ENCODE results near the gene SLC7A9.

DNA sequence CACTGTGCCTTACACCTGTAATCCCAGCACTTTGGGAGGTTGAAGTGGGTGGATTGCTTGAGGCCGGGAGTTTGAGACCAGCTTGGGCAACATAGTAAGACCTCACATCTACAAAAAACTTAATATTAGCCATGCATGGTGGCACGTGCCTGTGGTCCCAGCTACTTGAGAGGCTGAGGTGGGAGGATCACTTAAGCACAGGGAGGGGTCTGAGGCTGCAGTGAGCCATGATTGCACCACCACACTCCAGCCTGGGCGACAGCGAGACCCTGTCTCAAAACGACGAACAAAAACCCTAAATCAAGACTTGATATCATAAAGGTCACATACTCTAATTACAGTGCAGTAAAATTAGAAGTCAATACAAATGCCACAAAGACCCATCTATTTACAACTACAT, 17.4 kb downstream of the SLC7A9 start:
- TF ChIP-seq, protein P1, sequence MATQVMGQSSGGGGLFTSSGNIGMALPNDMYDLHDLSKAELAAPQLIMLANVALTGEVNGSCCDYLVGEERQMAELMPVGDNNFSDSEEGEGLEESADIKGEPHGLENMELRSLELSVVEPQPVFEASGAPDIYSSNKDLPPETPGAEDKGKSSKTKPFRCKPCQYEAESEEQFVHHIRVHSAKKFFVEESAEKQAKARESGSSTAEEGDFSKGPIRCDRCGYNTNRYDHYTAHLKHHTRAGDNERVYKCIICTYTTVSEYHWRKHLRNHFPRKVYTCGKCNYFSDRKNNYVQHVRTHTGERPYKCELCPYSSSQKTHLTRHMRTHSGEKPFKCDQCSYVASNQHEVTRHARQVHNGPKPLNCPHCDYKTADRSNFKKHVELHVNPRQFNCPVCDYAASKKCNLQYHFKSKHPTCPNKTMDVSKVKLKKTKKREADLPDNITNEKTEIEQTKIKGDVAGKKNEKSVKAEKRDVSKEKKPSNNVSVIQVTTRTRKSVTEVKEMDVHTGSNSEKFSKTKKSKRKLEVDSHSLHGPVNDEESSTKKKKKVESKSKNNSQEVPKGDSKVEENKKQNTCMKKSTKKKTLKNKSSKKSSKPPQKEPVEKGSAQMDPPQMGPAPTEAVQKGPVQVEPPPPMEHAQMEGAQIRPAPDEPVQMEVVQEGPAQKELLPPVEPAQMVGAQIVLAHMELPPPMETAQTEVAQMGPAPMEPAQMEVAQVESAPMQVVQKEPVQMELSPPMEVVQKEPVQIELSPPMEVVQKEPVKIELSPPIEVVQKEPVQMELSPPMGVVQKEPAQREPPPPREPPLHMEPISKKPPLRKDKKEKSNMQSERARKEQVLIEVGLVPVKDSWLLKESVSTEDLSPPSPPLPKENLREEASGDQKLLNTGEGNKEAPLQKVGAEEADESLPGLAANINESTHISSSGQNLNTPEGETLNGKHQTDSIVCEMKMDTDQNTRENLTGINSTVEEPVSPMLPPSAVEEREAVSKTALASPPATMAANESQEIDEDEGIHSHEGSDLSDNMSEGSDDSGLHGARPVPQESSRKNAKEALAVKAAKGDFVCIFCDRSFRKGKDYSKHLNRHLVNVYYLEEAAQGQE (IDR thresholded peaks at IDR 0.05; ENCODE audit: insufficient read depth in 1 of 2, low read depth in 2 of 2, low read length in 2 of 2), result no peak
- TF ChIP-seq SIN3A (IDR thresholded peaks at IDR 0.05; ENCODE audit: borderline replicate concordance, insufficient read depth, low read length), result no peak
- no peak for TF ChIP-seq TAF1 (IDR thresholded peaks at IDR 0.05; ENCODE audit: borderline replicate concordance, insufficient read depth, low read length)
